K562 (cell line): ENCODE measurements around the gene CUL3. TPM values are rescaled to one million over a fixed set of nuclear protein-coding genes. Genes with fewer than 3 reads are reported as not detected.

Experiments
- AFF1 ChIP-seq, 2 experiments: fragments of 450-650 bp; IDR thresholded peaks; 2 replicates each; pipeline ENCODE4 v1.6.1; 2018; ENCODE audit warnings: mild to moderate bottlenecking in 2 of 2, low read depth in 1 of 2; ENCODE audit not compliant: partially characterized antibody in 2 of 2
- CBX3 ChIP-seq, 2 experiments: IDR thresholded peaks; 1 replicate in 1 of 2; 2 replicates in 1 of 2; pipeline ENCODE4 v1.6.1; 2012; ENCODE audit warnings: inconsistent platforms in 2 of 2, low read length in 2 of 2, borderline replicate concordance in 1 of 2, control low read depth in 1 of 2
- CCNT2 ChIP-seq: IDR thresholded peaks from 2 replicates; pipeline ENCODE4 v1.6.1; 2011; ENCODE audit warnings: borderline replicate concordance, low read depth, mild to moderate bottlenecking, moderate library complexity, mixed read lengths, low read length; ENCODE audit not compliant: insufficient read length; ENCODE audit errors: extremely low read depth
- CREM ChIP-seq: IDR thresholded peaks from 2 replicates; pipeline ENCODE4 v1.6.1; 2014; ENCODE audit warnings: antibody characterized with exemption, low read depth
- CUX1 ChIP-seq: fragments of 200-800 bp; sonication (Bioruptor generic); IDR thresholded peaks from 2 replicates; pipeline ENCODE4 v1.6.1; 2016; ENCODE audit warnings: missing genetic modification characterization, missing compliant biosample characterization
- FOXP1 ChIP-seq: sonication (generic); formaldehyde crosslinking; IDR thresholded peaks from 2 replicates; pipeline ENCODE4 v1.8.0; 2022; ENCODE audit warnings: mild to moderate bottlenecking, missing genetic modification reagents
- GATAD2A ChIP-seq: fragments of 450-650 bp; IDR thresholded peaks from 2 replicates; pipeline ENCODE4 v1.6.1; 2017
- GTF2E2 ChIP-seq: fragments of 200-800 bp; sonication (Bioruptor generic); IDR thresholded peaks from 2 replicates; pipeline ENCODE4 v1.6.1; 2016; ENCODE audit warnings: missing genetic modification characterization, missing compliant biosample characterization
- HDAC2 ChIP-seq: fragments of 450-650 bp; IDR thresholded peaks from 2 replicates; pipeline ENCODE4 v1.6.1; 2016; ENCODE audit warnings: mild to moderate bottlenecking
- OTX1 ChIP-seq: fragments of 450-650 bp; formaldehyde crosslinking; IDR thresholded peaks from 2 replicates; pipeline ENCODE4 v1.4.0; 2022; ENCODE audit warnings: mild to moderate bottlenecking
- PHF8 ChIP-seq: fragments of 200-600 bp; sonication (generic); IDR thresholded peaks from 2 replicates; pipeline ENCODE4 v1.6.1; 2012; ENCODE audit warnings: mixed run types, mild to moderate bottlenecking, inconsistent platforms, low read length, moderate library complexity, borderline replicate concordance
- POLR2G ChIP-seq: fragments of 200-400 bp; formaldehyde crosslinking; IDR thresholded peaks from 2 replicates; pipeline ENCODE4 v1.6.1; 2017; ENCODE audit warnings: low read depth, mild to moderate bottlenecking, antibody characterized with exemption, low read length, moderate library complexity
- RBM25 ChIP-seq: fragments of 200-400 bp; formaldehyde crosslinking; IDR thresholded peaks from 2 replicates; pipeline ENCODE4 v1.6.1; 2018; ENCODE audit warnings: low read length, low read depth, moderate library complexity; ENCODE audit not compliant: severe bottlenecking
- SIN3A ChIP-seq, 2 experiments: fragments of 150-350 bp in 1 of 2; IDR thresholded peaks; 2 replicates each; pipeline ENCODE4 v1.6.1; 2011 to 2016; ENCODE audit warnings: borderline replicate concordance in 2 of 2, low read depth in 2 of 2, low read length in 2 of 2, mild to moderate bottlenecking in 2 of 2, moderate library complexity in 2 of 2; ENCODE audit not compliant: control insufficient read depth in 1 of 2
- ZFP36 ChIP-seq: fragments of 150-350 bp; IDR thresholded peaks from 2 replicates; pipeline ENCODE4 v1.6.1; 2018; ENCODE audit warnings: low read length, low read depth; ENCODE audit not compliant: partially characterized antibody
- ZNF232 ChIP-seq: sonication (generic); formaldehyde crosslinking; IDR thresholded peaks from 2 replicates; pipeline ENCODE4 v1.8.0; 2022; ENCODE audit warnings: mild to moderate bottlenecking, missing genetic modification reagents
- polyA plus RNA-seq, 8 experiments: library from polyadenylated mRNA; depleted of rRNA in 4 of 8; stranded (reverse) in 5 of 8; unstranded in 3 of 8; fragments of >200 nt; fragmentation: Nextera tagmentation in 2 of 8; fragmentation: Illumina TruSeq in 1 of 8; extraction: Ambion mirVana in 2 of 8; extraction: Trizol in 1 of 8; gene quantifications; 2 replicates each; pipeline versions ENCODE4 v1.2.1 to v1.2.3, GENCODE V29; 2011 to 2014; ENCODE audit warnings: inconsistent platforms in 1 of 8, missing spikeins in 1 of 8
- total RNA-seq, 7 experiments: library from RNA; depleted of rRNA in 6 of 7; stranded (reverse); fragments of >200 nt in 6 of 7; fragmentation: Illumina TruSeq in 2 of 7; extraction: Trizol in 2 of 7; gene quantifications; 2 replicates each; pipeline versions ENCODE4 v1.2.1 to v1.2.3, GENCODE V29; 2011 to 2021; ENCODE audit warnings: low replicate concordance in 1 of 7

The CUL3 gene
- total and polyA plus RNA-seq, 9 of the 15 experiments (the other 6 are each of a cell fraction or from before 2014, with no cell fraction given): 31.5 to 71.9 (median 56.4) TPM

GRCh38 chr2:224585211-224586088 is at the start of gene CUL3 (continued):
- TF ChIP-seq CUX1 (CRISPR knock-in tag) (no peak), FOXP1 (CRISPR knock-in tag) (0 out of 2 replicates have a peak, but pooled peaks have one; percentile 45), AFF1 (IDR thresholded peaks at IDR 0.05; ENCODE audit: low read depth in 1 of 2, partially characterized antibody in 2 of 2) (peak in 1 of 2 experiments; percentile 36), GTF2E2 (no peak), CREM (peak; percentile 42), POLR2G (peak; percentile 87), CCNT2 (peak; percentile 3), OTX1 (CRISPR knock-in tag) (peak; percentile 85), GATAD2A (peak; percentile 48; the same call in 1 of the 2 replicates), HDAC2 (0 out of 2 replicates have a peak, but pooled peaks have one; percentile 47), CBX3 (IDR thresholded peaks at IDR 0.05; ENCODE audit: borderline replicate concordance in 1 of 2, low read length in 2 of 2) (0 out of 3 replicates have a peak, but pooled peaks of 1 of the 2 experiments have one; percentile 22), ZFP36 (peak; percentile 3), PHF8 (peak; percentile 55; the same call in 1 of the 2 replicates), ZNF232 (CRISPR knock-in tag) (no peak), SIN3A (IDR thresholded peaks at IDR 0.05; ENCODE audit: borderline replicate concordance in 2 of 2, control insufficient read depth in 1 of 2, low read depth in 2 of 2, low read length in 2 of 2) (peak in 1 of 2 experiments; percentile 36; a peak in 1 of 4 replicates), RBM25 (peak; percentile 90)
